Stimulated activated CD4-positive, alpha-beta T cell treated with anti-CD3 and anti-CD28 coated beads, Interleukin-2, amount 100 ng/mL, for 48 hours (primary cell): ENCODE measurements around the gene AP3M1.

Experiments used
- DNase-seq, 2 donors: peaks; one replicate each; pipeline ENCODE4 v3.0.0-alpha.2; 2020

Gene AP3M1

GRCh38 chr10:74113546-74113945 lies 37.1 kb downstream of the AP3M1 start:
- no peak for DNase-seq

GRCh38 chr10:74111799-74112198 lies 38.8 kb downstream of the AP3M1 start:
- no peak for DNase-seq

GRCh38 chr10:74110120-74110519 lies 40.5 kb downstream of the AP3M1 start:
- no peak for DNase-seq

- DNase-seq = no peak
Measured at GRCh38 chr10:74109452-74109851, 41.2 kb downstream of the AP3M1 start.

DNA sequence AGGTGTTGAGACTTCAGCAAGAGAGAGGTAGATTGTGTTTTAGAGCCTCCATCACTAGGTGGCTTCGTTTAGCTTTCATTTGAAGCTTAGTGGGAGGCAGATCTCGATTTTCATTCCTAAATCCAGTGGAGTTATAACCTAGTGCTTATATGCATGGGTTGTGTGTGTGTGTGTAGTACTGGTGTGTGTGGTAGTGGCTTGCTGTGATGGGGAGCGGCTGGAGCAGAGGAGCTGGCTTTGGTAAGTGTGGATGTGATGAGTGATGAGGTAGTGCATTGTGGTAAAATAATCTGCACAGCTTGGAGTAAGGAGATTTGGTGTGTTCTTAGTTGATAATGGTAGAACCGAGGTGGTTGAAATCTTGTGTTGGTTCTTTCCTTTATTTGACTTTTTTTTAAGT lies 43.2 kb downstream of the AP3M1 start:
- no peak for DNase-seq

- DNase-seq = no peak
Measured at GRCh38 chr10:74104996-74105395, 45.6 kb downstream of the AP3M1 start.

DNA sequence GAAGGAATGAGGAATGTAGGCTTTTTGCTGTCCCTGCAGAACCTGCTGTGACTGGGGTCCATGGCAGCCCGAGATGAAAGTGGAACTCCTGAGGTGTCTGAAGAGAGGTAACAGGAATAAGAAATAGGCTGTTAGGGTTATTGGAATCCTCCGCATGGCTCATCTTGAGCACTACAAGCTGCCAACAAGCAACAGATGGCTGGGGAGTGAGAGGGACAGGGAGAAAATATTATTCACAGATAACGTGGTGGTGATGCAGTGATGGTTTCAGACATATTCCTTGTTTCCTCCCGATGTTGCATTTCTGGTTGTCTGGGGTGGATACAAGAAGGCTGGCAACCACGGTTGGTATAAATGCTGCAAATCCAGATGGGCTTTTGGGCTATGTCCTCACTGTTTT lies 46.1 kb downstream of the AP3M1 start:
- no peak for DNase-seq

DNA sequence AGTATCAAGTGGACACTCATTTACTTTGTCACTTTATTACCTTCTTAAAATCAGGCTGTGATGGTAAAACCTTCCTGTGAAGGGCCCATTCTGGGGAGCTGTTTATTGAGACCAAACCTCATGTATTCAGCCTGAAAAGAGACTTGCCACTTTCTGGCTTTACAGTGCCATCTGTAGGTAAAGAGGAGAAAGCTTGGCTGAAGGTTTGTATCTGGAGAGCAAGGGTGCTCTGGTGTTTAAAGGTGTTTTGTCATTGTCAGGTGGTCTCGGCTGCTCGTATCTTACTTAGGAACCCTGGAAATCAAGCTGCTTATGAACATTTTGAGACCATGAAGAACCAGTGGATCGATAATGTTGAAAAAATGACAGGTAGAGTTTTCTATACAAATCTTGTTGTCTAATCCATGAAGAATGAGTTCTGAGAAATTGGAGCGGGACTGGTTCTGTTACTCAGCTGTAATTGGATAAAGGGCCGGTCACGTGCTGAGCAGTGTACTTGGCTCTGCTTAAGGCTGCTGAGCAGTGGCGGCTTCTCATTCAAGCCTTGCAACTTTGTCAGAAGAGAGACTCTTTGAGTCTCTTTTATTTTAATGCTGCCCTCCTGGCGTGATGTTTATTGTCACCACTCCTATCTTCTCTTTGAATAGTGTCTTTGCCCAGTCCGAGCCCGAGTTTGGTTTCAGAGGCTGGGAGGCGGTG lies 46.9 kb downstream of the AP3M1 start:
- DNase-seq = no peak

DNA sequence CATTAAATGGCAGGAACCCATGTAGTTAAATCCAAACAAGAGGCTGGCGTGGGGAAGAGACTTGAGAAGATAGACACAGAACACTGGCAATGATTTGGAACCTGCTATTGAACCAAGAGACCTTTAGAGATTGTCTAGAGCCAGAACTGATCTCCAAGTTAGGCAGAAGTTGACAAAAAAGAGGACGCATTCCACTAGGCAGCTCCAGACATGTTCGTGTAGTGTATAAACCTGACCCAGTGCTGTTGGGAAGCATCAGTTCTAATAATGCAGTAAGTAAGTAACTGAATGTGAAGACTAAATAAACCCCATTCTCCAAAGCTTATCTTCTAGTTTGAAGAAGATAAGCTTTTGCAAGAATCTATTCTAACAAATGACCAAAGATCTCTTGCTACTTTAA lies 50.8 kb downstream of the AP3M1 start:
- DNase-seq = no peak

- DNase-seq = no peak
Measured at GRCh38 chr10:74099420-74099819, 51.2 kb downstream of the AP3M1 start.

- DNase-seq = no peak
Measured at GRCh38 chr10:74097776-74098175, 52.9 kb downstream of the AP3M1 start.

- DNase-seq = no peak
Measured at GRCh38 chr10:74096777-74097176, 53.9 kb downstream of the AP3M1 start.

- no peak for DNase-seq
Measured at GRCh38 chr10:74094231-74094630, 56.4 kb downstream of the AP3M1 start.

- no peak for DNase-seq
Measured at GRCh38 chr10:74093530-74094164, 57.0 kb downstream of the AP3M1 start.

- no peak for DNase-seq
Measured at GRCh38 chr10:74092372-74092771, 58.3 kb downstream of the AP3M1 start.

- no peak for DNase-seq
Measured at GRCh38 chr10:74088722-74089121, 61.9 kb downstream of the AP3M1 start.

DNA sequence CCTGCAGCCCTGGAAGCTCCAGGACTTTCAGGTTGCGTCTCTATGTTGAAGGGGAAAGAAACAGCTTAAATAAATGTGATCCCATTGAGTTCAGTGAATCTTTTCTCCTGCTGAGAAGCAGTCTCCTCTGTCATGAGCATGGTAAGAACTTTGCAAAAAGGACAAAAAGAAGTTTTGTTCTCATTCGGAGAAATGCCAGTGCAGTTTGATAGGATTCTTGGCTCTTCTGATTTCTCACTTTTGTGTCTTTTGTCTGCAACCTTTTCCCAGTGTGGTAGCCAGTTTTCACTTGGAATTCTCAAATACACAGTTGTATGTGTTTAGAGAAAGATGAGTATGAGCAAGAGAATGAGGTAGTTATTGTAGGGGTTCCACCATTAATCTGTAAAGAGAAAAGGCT lies 64.3 kb downstream of the AP3M1 start:
- no peak for DNase-seq

DNA sequence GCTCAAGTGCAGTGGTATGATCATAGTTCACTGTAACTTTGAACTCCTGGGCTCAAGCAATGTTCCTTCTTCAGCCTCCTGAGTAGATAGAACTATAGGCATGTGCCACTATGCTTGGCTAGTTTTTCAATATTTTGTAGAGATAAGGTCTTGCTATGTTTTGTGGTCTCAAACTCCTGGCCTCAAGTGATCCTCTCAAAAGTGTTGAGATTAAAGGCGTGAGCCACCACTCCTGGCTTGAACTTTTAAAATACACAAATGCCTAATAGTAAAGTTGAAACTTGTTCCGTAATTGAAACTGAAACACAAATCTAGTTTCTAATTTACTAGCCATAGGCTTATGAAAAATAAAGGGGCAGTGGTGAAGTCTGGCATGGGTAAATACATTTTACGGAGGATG lies 65.7 kb downstream of the AP3M1 start:
- DNase-seq = no peak

- no peak for DNase-seq
Measured at GRCh38 chr10:74083304-74083703, 67.3 kb downstream of the AP3M1 start.

DNA sequence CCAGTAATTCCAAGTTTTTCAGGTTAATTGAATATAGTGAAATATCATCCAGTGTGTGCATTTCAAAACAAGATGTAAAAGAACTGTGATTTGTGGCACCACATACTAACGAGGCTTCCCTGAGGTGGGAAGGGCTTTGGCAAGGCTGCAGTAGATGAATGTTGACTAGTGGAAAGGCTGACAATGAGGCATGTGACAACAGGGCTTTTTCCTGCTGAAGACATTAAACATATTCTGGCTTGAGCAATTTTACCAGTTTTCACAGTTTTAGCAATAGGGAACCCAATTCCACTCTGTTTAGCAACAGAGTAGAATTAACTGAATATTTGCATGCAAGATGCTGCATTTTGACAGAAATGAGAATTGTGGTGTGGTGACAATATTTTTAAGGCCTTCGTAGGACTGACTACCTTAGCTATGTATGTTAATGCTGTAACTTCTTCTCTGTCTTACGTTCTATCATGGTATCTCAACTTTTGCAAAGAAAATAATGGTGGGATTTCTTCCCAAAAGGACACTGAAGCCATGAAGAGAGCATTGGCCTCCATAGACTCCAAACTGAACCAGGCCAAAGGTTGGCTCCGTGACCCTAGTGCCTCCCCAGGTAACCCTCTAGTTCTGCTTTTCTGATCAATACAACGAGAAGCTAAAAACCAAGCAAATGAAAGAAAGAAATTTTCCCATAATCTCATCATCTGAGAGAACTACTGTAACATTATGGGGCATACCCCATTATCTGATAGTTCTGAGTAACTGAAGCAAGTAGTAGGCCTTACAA lies 68.5 kb downstream of the AP3M1 start:
- no peak for DNase-seq

DNA sequence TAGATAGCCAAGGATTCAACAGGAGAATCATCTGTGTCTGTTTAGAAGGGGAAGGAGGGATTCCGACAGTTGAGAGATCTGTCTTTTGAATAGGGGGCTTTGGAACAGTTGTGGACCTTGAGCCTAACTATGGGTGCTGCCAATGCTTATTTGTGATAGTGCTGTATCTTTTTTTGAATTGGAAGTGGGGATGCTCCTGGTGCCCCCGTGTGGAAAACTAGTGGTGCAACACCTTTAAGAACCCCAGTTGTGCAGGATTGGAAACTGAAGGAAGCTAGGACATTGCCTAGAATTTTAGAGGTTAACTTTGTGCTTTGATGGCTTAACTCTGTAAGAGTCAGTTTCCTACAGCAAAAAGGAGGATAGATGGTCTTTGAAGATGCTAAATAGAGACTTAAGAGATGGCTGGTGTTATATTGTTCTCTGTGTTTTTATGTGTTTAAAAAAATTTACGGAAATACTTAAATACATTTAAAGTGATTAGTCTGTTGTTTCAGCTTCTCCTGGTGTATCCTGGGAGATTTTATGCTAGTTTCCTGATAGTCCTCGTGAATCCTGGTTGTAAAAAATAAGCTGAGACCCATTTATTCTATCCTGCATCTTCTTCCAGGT lies 69.3 kb downstream of the AP3M1 start:
- peak; percentile 26 to 30 for DNase-seq

- no peak for DNase-seq
Measured at GRCh38 chr10:74079936-74080590, 70.6 kb downstream of the AP3M1 start.
